Sciatic nerve (tissue), 2 donors: ENCODE results near the gene ATG12. TPM values are rescaled to one million over a fixed set of nuclear protein-coding genes. Genes with fewer than 3 reads are reported as not detected.
"Not testable (repeated sequence)": the region's sequence is repeated elsewhere in the genome, so short reads cannot be mapped to it uniquely, and the experiment has no call there.

Experiments used
- ATAC-seq: fragments of 200-7000 bp; cut with Tn5 transposase; one replicate; pipeline ENCODE4 v1.9.1; 2020; ENCODE audit warnings: mild to moderate bottlenecking, moderate library complexity
- DNase-seq: peaks from one replicate; pipeline ENCODE4 v3.0.0-alpha.2; 2020; ENCODE audit warnings: low spot score
- intact Hi-C: fragments of 100-400 bp; cut with DNase I; formaldehyde crosslinking; loops from one replicate; pipeline ENCODE4 v1.14.2; 2022
- total RNA-seq: library from RNA; stranded (reverse); fragmentation: NEBNext Ultra II Directional; extraction: Animal tissue kit (Norgen Biotek cat#: 25700); gene quantifications from one replicate; pipeline ENCODE4 v1.2.1, GENCODE V29; 2021
- donor health status: DM: no; HTN: no; CAD: no.
- donor health status: DM: no; HTN: no; CAD: no.

Gene ATG12
- total RNA-seq, 1 donor from 2014 or later = 44.6 TPM

DNA sequence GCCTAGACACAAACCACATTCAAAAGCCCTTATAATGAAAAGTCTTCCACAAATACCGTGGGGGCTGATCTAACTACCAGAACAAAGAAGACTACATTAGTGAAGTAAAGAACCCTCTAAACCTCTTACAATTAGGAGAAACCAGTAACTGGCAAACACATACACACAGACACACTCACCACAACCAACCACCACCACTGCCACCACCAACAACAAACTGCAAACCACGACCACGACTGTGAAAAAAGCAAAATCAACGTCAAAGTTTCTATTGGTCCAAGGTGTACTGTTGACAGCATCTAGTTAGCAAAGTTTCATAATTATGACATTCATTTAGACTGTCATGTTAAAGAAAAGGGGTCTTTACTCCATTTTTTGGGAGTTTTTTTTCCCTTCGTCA lies 27.6 kb downstream of the ATG12 start:
- no peak for ATAC-seq
- DNase-seq = no peak

DNA sequence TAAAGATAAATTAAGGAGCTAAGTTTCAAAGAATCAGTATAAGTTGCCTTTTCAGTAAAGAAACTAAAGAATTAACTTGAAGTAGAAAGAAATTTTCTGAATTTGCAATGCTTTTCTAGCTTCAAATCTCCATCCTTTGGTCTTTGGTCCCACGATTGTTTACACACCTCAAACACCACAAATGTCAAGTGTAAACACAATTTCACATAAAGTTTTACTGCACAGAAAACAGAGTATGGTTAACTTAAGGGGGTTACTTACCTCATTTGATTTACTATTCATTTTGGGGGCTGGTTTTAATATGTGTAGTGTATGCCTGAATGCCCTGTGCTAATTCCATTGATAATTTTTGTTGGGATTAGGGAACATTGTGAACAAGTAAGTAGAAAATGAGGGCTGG lies 29.0 kb downstream of the ATG12 start:
- ATAC-seq (no peak), DNase-seq (no peak)
- intact Hi-C loops = no loop called here

More for the DNA sequence above, 27.6 kb downstream of the ATG12 start:
- intact Hi-C loops = no loop called here

DNA sequence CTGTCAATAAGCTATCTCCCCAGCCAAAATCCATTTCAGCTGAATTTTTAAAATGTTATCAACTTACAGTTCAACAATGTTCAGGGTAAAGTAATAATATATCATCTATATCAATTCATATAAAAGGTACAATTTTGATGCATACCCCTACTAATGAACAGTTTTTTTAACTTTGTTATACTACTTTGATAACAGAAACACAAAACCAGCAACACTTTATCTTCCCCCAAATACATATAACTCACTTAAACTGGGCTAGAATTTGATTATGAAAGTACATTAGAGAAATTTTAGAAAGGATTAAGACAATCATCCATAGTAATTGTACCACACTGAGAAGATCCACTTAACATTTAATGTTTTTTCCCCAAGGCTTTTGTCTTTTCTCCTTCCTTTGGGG lies 30.0 kb downstream of the ATG12 start:
- DNase-seq = no peak
- ATAC-seq = no peak
- intact Hi-C loops = no loop called here

DNA sequence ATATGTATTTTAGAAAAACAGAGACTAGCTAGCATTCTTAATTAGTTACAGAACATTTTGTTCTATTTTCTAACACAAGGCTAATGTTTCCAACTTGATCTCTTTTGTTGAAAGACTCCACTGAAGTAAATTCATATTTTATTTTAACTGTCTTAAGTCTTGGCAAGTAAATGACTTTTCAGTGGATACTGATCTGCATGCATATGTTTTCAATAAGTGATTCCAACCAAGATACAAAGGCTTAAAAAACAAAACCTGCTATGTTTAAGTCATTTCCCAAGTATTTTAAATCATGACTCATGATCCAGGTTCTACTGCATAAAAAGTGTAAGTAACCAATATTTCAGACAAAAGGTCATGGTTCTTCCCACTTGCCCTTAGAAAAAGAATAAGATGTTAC lies 30.6 kb downstream of the ATG12 start:
- ATAC-seq (no peak), DNase-seq (no peak)
- intact Hi-C loops = no loop called here

DNA sequence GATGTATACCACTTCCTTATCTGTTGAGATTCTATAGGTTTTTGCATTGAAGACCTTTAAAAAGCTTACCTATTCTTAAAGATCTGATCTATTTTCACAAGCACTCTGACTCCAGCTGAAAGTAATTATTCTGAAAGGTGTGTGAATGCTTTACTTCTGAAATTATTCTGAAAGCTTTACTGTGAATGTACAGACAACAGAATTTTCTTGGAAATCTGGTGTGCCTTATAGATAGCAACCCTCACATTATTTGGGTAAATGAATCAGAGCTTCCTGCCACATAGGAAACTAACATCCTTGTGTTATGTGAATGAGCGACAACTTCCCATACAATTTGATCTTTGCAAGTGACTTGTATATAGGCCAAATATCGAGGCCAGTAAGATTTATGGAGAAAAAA lies 31.4 kb downstream of the ATG12 start:
- DNase-seq (no peak), ATAC-seq (no peak)
- intact Hi-C loops = no loop called here

DNA sequence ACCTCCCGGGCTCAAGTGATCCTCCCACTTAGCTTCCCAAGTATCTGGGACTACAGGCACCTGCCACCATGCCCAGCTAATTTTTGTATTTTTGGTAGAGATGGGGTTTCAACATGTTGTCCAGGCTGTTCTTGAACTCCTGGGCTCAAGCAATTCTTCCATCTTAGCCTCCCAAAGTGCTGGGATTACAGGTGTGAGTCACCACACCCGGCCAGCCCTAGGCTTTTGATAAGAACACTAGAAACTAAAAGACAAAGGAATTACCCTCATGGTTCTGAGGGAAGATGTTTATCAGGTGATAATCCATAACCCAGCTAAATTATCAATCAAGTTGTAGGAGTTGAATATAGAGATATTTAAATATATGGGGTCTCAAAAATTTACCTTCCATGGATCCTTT lies 33.3 kb downstream of the ATG12 start:
- intact Hi-C loops, ATAC-seq, DNase-seq: not testable (repeated sequence)

DNA sequence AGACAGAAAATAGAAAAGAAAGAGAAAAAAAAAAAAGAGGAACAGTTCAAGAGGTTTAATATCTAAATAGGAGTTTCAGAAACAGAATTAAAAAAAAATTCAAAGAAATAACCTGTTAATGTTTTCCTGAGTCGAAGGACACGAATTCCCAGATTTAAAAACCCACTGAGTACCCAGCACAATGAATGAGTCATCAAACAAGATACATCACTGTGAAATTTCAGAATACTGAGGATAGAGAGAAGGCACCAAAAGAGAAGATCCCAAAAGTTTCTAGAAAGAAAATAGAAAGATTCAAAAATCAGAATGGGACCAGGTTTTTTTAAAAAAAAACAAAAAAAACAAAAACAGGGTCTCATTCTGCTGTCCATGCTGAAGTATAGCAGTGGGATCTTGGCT lies 33.7 kb downstream of the ATG12 start:
- DNase-seq (no peak), ATAC-seq (no peak)
- intact Hi-C loops = no loop called here

DNA sequence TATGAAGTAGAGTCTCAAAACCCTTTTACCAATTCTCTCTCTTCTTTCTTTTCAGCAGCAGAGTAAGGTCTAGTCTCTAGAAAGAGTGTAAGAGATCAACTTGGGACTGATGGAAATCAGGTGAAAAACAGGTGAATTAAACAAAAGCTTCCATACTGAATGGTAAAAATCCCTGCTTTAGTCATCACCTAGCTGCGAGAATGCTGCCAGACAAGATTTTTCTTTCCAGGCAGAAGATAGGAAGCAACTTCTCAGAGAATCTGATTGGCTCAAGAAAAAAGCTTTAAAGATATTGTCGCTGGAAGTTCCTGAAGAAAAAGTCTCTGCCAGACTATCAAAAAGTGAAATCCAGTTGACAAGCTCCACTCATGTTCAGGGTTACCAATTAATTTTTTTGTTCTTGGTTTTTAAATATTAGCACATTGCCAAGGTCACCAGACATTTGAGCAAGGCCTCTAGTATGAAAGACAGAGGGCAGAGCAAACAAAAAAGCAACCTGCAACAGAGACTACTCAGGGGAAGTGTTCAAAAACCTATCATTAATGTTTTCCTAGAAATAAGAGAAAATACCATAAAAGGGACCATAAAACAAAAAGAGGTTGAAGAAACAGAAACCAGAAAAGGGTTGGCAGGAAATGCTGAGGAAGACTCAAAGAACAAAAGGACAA lies 34.2 kb downstream of the ATG12 start:
- no peak for DNase-seq
- intact Hi-C loops = no loop called here
- ATAC-seq = no peak

DNA sequence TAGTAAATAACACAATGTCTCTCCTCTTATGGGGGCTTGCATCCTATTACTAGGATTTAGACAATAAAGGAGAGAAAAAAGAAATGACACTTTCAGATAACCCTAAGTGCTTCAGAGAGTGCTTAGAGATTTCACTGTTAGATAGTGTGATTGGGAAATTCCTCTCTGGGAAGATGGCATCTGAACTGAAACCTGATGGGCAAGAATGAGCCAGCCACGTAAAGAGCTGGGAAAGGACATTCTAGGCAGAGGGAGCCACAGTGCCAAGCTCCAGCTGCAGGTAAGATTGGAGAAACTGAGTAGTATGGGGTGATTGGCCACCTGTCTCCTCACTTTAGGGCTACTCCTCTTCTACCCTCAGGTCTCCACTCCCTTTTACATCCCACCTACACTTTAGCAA lies 39.4 kb downstream of the ATG12 start:
- DNase-seq (no peak), ATAC-seq (no peak)
- intact Hi-C loops = no loop called here

DNA sequence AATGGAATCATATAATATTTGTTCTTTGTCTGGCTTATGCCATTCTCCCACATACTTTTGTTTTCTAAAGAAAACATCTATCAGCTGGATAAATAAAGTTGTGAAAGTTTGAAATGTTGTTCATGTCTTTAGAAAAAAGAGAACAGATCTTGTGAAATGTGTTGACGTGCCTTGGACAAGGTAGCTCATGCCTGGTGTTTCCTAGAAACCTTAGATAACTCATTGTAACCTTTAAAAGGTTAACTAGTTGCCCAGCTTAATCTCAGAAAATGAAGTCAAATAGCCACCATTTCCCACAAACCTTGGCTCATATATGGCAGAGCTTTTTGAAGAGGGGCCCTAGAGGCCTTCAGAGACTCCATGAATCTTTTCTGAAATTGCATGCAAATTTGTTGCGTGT lies 40.2 kb downstream of the ATG12 start:
- DNase-seq = no peak
- intact Hi-C loops = no loop called here
- no peak for ATAC-seq

DNA sequence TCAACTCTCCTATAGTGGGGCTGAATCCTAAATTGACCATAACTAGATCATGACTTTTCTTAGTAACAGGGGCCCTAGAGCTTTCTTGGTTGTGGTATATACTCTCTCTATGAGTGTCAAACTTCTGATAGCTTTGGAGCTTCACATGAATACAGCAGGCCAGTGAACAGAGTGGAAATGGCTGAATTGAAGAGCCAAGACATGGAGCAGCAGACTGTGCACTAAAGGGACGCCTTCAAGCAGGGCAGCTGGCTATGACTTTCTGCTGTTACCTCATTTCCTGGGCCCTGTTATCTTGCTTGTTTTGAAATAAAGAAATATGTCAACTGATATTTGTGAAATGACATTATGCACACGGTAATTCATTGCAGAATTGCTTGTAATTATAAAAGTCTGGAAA lies 41.3 kb downstream of the ATG12 start:
- no peak for ATAC-seq
- intact Hi-C loops = no loop called here
- no peak for DNase-seq

DNA sequence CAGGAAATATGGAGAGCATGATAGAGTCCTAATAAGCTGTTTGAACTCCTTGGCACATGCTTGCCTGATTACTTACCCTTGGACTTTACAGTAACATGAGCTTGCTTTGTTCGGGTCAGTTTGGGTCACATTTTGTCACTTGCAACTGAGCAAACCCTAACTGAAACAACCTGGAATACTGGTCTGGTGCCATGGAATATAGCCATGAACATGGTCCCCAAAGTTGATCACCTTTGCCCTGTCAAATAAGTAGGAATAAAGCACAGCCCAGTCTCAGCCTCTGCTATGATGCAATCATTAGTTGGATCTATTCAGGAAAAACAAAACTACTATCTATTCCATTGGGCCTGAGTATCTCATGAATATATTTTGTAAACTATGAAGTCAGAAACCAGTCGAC lies 43.1 kb downstream of the ATG12 start:
- DNase-seq (no peak), ATAC-seq (peak; percentile 87)
- intact Hi-C loops = no loop called here

DNA sequence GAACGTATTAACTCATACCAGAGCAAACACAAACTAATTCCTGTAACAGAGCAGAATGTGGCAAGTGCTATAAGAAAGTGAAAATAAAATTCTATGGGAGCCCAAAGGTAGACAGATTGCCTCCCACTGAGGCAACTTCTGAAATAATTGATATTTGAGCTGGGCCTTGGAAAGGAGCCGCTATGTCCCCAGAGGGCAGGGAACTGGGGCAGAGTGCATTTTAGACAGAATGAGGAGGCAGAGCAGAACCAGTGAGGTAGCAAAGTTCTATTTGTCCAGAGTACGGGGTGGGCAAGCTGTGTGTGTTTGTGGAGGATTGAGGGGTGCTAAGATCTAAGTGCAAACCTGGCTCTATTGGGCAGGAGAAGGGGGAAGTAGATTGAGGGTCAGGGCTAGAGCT lies 44.7 kb downstream of the ATG12 start:
- ATAC-seq = no peak
- intact Hi-C loops = no loop called here
- DNase-seq = no peak

DNA sequence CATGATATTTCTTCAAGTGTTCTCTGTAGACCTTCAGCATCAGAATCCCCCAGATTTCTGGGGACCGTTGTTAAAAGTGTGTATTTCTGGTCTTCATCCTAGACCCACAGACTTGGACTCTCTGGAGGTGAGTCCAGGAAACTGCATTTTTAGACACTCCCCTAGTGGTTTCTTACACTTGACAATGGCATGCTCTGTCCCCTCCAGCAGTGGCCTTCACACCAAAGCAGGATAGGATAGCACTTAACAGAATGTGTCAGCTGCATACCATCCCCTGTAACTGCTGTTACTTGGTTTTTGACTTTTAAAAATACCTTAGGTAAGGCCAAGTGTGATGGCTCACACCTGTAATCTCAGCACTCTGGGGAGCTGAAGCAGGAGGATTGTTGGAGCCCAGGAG lies 45.7 kb downstream of the ATG12 start:
- ATAC-seq (no peak), DNase-seq (no peak)
- intact Hi-C loops = no loop called here

DNA sequence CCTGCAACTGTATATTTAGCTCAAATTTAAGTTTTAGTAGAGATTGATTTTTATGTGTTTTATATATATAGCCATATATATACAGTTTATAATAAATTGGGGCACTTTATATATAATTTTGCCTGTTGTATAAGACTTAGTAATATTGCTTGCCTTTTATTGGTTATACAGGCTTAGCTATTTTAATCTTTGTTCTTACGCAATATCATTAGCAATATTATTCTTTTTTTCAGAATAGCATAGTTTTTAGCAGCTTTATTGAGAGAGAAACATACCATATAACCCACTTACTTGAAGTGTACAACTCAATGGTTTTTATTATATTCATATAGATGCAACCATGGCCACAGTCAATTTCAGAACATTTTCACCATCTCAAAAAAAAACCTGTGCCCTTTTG lies 52.9 kb downstream of the ATG12 start:
- DNase-seq (no peak), ATAC-seq (no peak)
- intact Hi-C loops = no loop called here

DNA sequence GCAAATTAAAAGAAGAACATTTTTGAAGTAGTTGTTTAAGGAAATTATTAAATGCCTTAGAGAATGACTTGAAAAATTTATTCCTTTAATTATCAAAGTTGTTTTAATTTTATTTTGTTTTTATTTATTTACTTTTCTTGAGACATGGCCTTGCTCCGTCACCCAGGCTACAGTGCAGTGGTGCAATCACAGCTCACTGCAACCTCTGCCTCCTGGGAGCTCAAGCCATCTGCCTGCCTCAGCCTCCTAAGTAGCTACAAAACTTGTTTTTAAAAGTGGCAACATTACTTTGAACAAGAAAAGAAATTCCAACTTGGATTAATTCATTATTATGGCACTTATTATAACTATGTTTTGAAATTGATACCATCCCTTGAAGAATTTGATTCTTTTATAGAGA lies 53.9 kb downstream of the ATG12 start:
- ATAC-seq (no peak), DNase-seq (no peak)
- intact Hi-C loops = no loop called here

DNA sequence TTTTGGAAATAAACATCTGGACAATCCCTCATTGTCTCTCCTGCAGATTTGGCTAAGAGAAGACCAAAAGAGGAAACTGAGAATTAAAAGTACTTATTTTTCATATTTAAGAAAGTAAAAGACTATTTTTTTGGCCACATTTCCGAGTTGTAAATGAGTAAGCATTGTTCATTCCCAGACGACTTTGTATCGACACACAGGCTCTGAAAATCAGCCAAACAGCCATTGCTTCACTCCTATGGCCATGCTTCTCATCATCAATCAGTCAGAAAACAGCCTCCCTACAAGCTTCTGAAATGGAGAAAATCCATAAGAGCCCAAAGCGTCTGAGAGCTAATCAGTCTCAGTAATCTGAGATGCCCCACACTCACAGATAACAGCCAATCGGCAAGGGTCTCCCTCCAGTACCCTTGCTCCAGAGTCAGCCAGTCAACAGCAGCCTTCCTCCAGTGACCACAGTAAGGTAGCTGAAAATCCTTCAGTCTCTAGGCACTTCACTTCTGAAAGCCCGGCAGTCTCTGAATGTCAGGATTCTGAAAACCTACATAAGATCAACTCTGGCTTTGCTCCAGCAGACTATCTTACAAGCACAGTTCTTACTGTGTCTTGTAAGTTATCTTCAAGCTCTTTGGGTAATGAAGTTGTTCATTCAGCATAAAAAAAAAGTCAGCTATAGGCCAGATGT lies 55.8 kb downstream of the ATG12 start:
- DNase-seq (no peak), ATAC-seq (no peak)
- intact Hi-C loops = no loop called here

DNA sequence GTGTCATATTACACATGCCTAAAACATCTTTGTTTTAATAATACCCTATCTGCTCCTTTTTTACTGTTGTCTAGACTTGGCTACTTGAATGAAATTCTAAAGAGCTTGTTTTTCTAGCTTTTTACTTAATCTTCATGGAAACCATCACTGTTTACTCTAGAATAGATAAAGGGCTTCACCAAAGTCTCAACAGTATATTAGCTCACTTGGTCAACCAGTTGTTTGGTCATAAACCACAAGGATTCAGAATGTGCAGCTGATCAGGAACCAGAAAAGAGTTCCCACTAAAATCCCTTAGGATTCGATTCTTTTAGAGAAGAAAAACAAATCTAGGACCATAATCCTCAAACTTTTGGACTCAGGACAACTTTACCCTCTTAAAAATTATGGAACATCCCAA lies 62.9 kb downstream of the ATG12 start:
- intact Hi-C loops = no loop called here
- ATAC-seq = peak; percentile 35
- DNase-seq = no peak
